GM12878 (cell line): ENCODE data around the gene SORBS2. TPM values are rescaled to one million over a fixed set of nuclear protein-coding genes. Genes with fewer than 3 reads are reported as not detected.

ENCODE experiments used
- ATAC-seq: fragments of 200-7000 bp; cut with Tn5 transposase; 3 replicates; pipeline ENCODE4 v1.9.1; 2020; ENCODE audit warnings: mild to moderate bottlenecking, moderate library complexity
- BruUV-seq: library from RNA; stranded (reverse); fragments of 400-500 nt; replicated peaks from 2 replicates; lab custom pipeline; 2021; lab: Mats Ljungman, UMichigan
- CTCF ChIA-PET: fragments of 300-600 bp; sonication (Branson Sonifier 250); formaldehyde crosslinking; extraction: SDS; loops from one replicate; lab custom pipeline; 2021; ENCODE audit warnings: inconsistent platforms; lab: Yijun Ruan, JAX
- POLR2A ChIA-PET: fragments of 350-600 bp; formaldehyde crosslinking; extraction: SDS; loops from one replicate; lab custom pipeline; 2021; ENCODE audit warnings: inconsistent platforms; lab: Charles Lee
- RAD21 ChIA-PET: fragments of 300-600 bp; sonication (Branson Sonifier 250); formaldehyde crosslinking; loops from one replicate; lab custom pipeline; 2023; ENCODE audit warnings: antibody characterized with exemption; ENCODE audit not compliant: unreplicated experiment; lab: Charles Lee
- SMC1A ChIA-PET: fragments of 300-600 bp; sonication (Branson Sonifier 250); formaldehyde crosslinking; loops from one replicate; lab custom pipeline; 2023; ENCODE audit not compliant: unreplicated experiment, uncharacterized antibody; lab: Charles Lee
- DNase-seq: peaks from one replicate; pipeline ENCODE4 v3.0.0-alpha.2; 2011; ENCODE audit warnings: low read depth, low spot score
- FAIRE-seq: peaks from 3 replicates; lab custom pipeline; 2011; peaks lifted over from hg19 to GRCh38; lab: Jason Lieb, UNC
- H2AFZ ChIP-seq: 2 replicates; pipeline ENCODE4 v1.6.0; 2011; ENCODE audit warnings: low read depth, low read length, control low read depth; ENCODE audit not compliant: control insufficient read depth
- H3K27ac ChIP-seq: 2 replicates; pipeline ENCODE4 v1.5.1; 2011; ENCODE audit warnings: control low read depth; ENCODE audit not compliant: control insufficient read depth, insufficient read depth
- H3K27me3 ChIP-seq, 2 experiments: replicated peaks in 1 of 2; 2 replicates each; pipeline versions ENCODE4 v1.6.0 to v1.6.1; 2011; ENCODE audit warnings: low read length in 1 of 2; ENCODE audit not compliant: control insufficient read depth in 2 of 2, insufficient read depth in 2 of 2
- H3K36me3 ChIP-seq, 2 experiments: 2 replicates each; pipeline ENCODE4 v1.5.1; 2011; ENCODE audit warnings: low read length in 1 of 2; ENCODE audit not compliant: control insufficient read depth in 2 of 2, insufficient read depth in 2 of 2
- H3K4me1 ChIP-seq: 2 replicates; pipeline ENCODE4 v1.6.1; 2011; ENCODE audit warnings: mild to moderate bottlenecking, low read length, moderate library complexity, mixed read lengths; ENCODE audit not compliant: control insufficient read depth, insufficient read depth
- H3K4me2 ChIP-seq: 2 replicates; pipeline ENCODE4 v1.6.0; 2011; ENCODE audit warnings: control low read depth; ENCODE audit not compliant: control insufficient read depth, insufficient read depth
- H3K4me3 ChIP-seq: fragments of 200-600 bp; sonication (generic); 2 replicates; pipeline ENCODE4 v1.5.1; 2016
- H3K79me2 ChIP-seq: 2 replicates; pipeline ENCODE4 v1.6.0; 2011; ENCODE audit warnings: low read length; ENCODE audit not compliant: control insufficient read depth, insufficient read depth
- H3K9ac ChIP-seq: 2 replicates; pipeline ENCODE4 v1.8.0; 2011; ENCODE audit warnings: low read length, control low read depth, mixed read lengths; ENCODE audit not compliant: control insufficient read depth, insufficient read depth
- H3K9me3 ChIP-seq: replicated peaks from 3 replicates; pipeline ENCODE4 v1.5.1; 2011; ENCODE audit warnings: mild to moderate bottlenecking, low read length; ENCODE audit not compliant: control insufficient read depth, insufficient read depth
- H4K20me1 ChIP-seq: 2 replicates; pipeline ENCODE4 v1.6.0; 2011; ENCODE audit not compliant: control insufficient read depth, insufficient read depth
- BCLAF1 ChIP-seq: fragments of 450-650 bp; IDR thresholded peaks from 2 replicates; pipeline ENCODE4 v1.6.1; 2017; ENCODE audit warnings: antibody characterized with exemption, mild to moderate bottlenecking, moderate library complexity
- TBL1XR1 ChIP-seq: IDR thresholded peaks from 2 replicates; pipeline ENCODE4 v1.6.1; 2012; ENCODE audit warnings: low read depth, low read length, improper control_type of control experiment
- ZNF207 ChIP-seq: fragments of 450-650 bp; IDR thresholded peaks from 2 replicates; pipeline ENCODE4 v1.6.1; 2014; ENCODE audit warnings: antibody characterized with exemption, mild to moderate bottlenecking, borderline replicate concordance
- WGBS: methylation state at CpG from one replicate; pipeline ENCODE4 v1.1.6; 2016; ENCODE audit warnings: low lambda C conversion rate; ENCODE audit not compliant: insufficient replicate concordance, insufficient coverage; ENCODE audit errors: missing lambda C conversion rate; 5-methylcytosine and 5-hydroxymethylcytosine counted together
- in situ Hi-C: fragments of 300-500 bp; cut with MboI; formaldehyde crosslinking; loops from 9 replicates; pipeline ENCODE4 v1.14.3; 2018; ENCODE audit warnings: mixed read lengths
- intact Hi-C: fragments of 100-400 bp; cut with micrococcal nuclease; formaldehyde crosslinking; loops from one replicate; pipeline ENCODE4 v1.14.2; 2022; ENCODE audit not compliant: unreplicated experiment
- polyA plus RNA-seq, 11 experiments: library from polyadenylated mRNA; depleted of rRNA in 4 of 11; unstranded in 6 of 11; stranded (reverse) in 5 of 11; fragments of >200 nt; fragmentation: Nextera tagmentation in 4 of 11; fragmentation: Illumina TruSeq in 1 of 11; extraction: Ambion mirVana in 4 of 11; extraction: Trizol in 1 of 11; gene quantifications; 1 replicate in 1 of 11; 2 replicates in 10 of 11; pipeline versions ENCODE4 v1.2.1 to v1.2.3, GENCODE V29; 2011 to 2016; ENCODE audit warnings: inconsistent platforms in 2 of 11, missing spikeins in 2 of 11, low read depth in 1 of 11
- total RNA-seq, 4 experiments: library from RNA; depleted of rRNA in 3 of 4; stranded (reverse); fragments of >200 nt in 3 of 4; fragmentation: Illumina TruSeq in 1 of 4; extraction: Trizol in 1 of 4; gene quantifications; 2 replicates each; pipeline versions ENCODE4 v1.2.1 to v1.2.3, GENCODE V29; 2013 to 2021

SORBS2 gene
- total and polyA plus RNA-seq, 10 of the 15 experiments (the other 5 are each of a cell fraction or from before 2014, with no cell fraction given), result 0.06 to 3.0 (median 0.79) TPM

GRCh38 chr4:185780472-185780871, 31.5 kb downstream of the SORBS2 start (continued):
- no peak for TF ChIP-seq BCLAF1
- no peak for TF ChIP-seq TBL1XR1

GRCh38 chr4:185779517-185779916, 32.5 kb downstream of the SORBS2 start:
- Histone ChIP-seq H3K36me3 (no peaks in the 10 kb centered on the region), H4K20me1 (no peaks in the 10 kb centered on the region), H3K27me3 (no peaks in the 10 kb centered on the region), H2AFZ (no peak overlapping the region), H3K9me3 (no peaks in the 10 kb centered on the region), H3K79me2 (no peaks in the 10 kb centered on the region), H3K4me1 (no peaks in the 10 kb centered on the region), H3K4me3 (no peak overlapping the region), H3K27ac (no peak overlapping the region), H3K9ac (no peak overlapping the region), H3K4me2 (no peak overlapping the region)
- 63% methylated on average over 3 of the region's 3 CpGs for WGBS
- DNase-seq (no peak), FAIRE-seq (no peak), ATAC-seq (no peak)
- ChIA-PET RAD21 (no interaction called here), POLR2A (no interaction called here), CTCF (no interaction called here), SMC1A (no interaction called here)
- TF ChIP-seq ZNF207, result no peak
- intact Hi-C loops (no loop called here), in situ Hi-C loops (no loop called here)
- no TSS peak for BruUV-seq
